ENCODE measurements around the gene CCR6.
"Not testable (repeated sequence)": the region's sequence is repeated elsewhere in the genome, so short reads cannot be mapped to it uniquely, and the experiment has no call there.

Gene CCR6

GRCh38 chr6:167122827-167123657 lies at the start of gene CCR6:
Gene CCR6 (plus strand): TSS chr6:167123096. CDS start chr6:167136135, 13,039 bp downstream.
- no peak for DNase-seq

- no peak for DNase-seq
Measured at GRCh38 chr6:167073679-167074274, 49.1 kb upstream of the CCR6 start.

GRCh38 chr6:167077241-167077932 lies 45.5 kb upstream of the CCR6 start:
- DNase-seq = no peak

- no peak for DNase-seq
Measured at GRCh38 chr6:167078745-167079144, 44.2 kb upstream of the CCR6 start.

- DNase-seq = no peak
Measured at GRCh38 chr6:167079853-167080297, 43.0 kb upstream of the CCR6 start.

GRCh38 chr6:167087857-167088354 lies 35.0 kb upstream of the CCR6 start:
- no peak for DNase-seq

- not testable (repeated sequence) for DNase-seq
Measured at GRCh38 chr6:167088741-167089140, 34.2 kb upstream of the CCR6 start.

- no peak for DNase-seq
Measured at GRCh38 chr6:167089243-167090142, 33.4 kb upstream of the CCR6 start.

- DNase-seq = no peak
Measured at GRCh38 chr6:167090171-167090570, 32.7 kb upstream of the CCR6 start.

- no peak for DNase-seq
Measured at GRCh38 chr6:167091026-167091804, 31.7 kb upstream of the CCR6 start.

- DNase-seq = no peak
Measured at GRCh38 chr6:167091805-167092107, 31.1 kb upstream of the CCR6 start.

GRCh38 chr6:167092672-167093339 lies 30.1 kb upstream of the CCR6 start:
- no peak for DNase-seq

GRCh38 chr6:167093406-167093921 lies 29.4 kb upstream of the CCR6 start:
- no peak for DNase-seq

GRCh38 chr6:167093922-167094432 lies 28.9 kb upstream of the CCR6 start:
- DNase-seq = no peak

GRCh38 chr6:167094436-167094819 lies 28.5 kb upstream of the CCR6 start:
- DNase-seq = no peak

GRCh38 chr6:167094820-167095637 lies 27.9 kb upstream of the CCR6 start:
- no peak for DNase-seq

GRCh38 chr6:167095888-167096287 lies 27.0 kb upstream of the CCR6 start:
- no peak for DNase-seq

GRCh38 chr6:167096991-167097390 lies 25.9 kb upstream of the CCR6 start:
- DNase-seq = no peak

GRCh38 chr6:167097770-167098169 lies 25.1 kb upstream of the CCR6 start:
- DNase-seq = no peak

GRCh38 chr6:167098825-167099225 lies 24.1 kb upstream of the CCR6 start:
- no peak for DNase-seq
